HEK293T (cell line): Measurements from ENCODE around the gene HYPK.
A peak's percentile ranks its signal among the peaks of the same experiment; 100 is the strongest.

Experiments used
- CTCF ChIA-PET: fragments of 350-600 bp; formaldehyde crosslinking; extraction: SDS; loops from one replicate; lab custom pipeline; 2021; ENCODE audit warnings: antibody characterized with exemption, inconsistent platforms; lab: Yijun Ruan, JAX
- POLR2A ChIA-PET: fragments of 350-600 bp; formaldehyde crosslinking; extraction: SDS; loops from one replicate; lab custom pipeline; 2020; ENCODE audit warnings: antibody characterized with exemption, inconsistent platforms; lab: Yijun Ruan, JAX
- DNase-seq: peaks from one replicate; pipeline ENCODE4 v3.0.0; 2012; ENCODE audit warnings: mixed read lengths; ENCODE audit errors: extremely low spot score
- ARNT ChIP-seq: fragments of 450-650 bp; IDR thresholded peaks from 2 replicates; pipeline ENCODE4 v1.6.1; 2017; ENCODE audit warnings: mild to moderate bottlenecking
- BHLHE40 ChIP-seq: fragments of 450-650 bp; IDR thresholded peaks from 2 replicates; pipeline ENCODE4 v1.6.1; 2016; ENCODE audit warnings: mild to moderate bottlenecking, moderate library complexity, borderline replicate concordance
- CTBP1 ChIP-seq: fragments of 450-650 bp; IDR thresholded peaks from 2 replicates; pipeline ENCODE4 v1.6.1; 2016; ENCODE audit warnings: borderline replicate concordance
- ELF4 ChIP-seq: fragments of 450-650 bp; IDR thresholded peaks from 2 replicates; pipeline ENCODE4 v1.6.1; 2017; ENCODE audit warnings: antibody characterized with exemption
- FOXA1 ChIP-seq: fragments of 450-650 bp; IDR thresholded peaks from 2 replicates; pipeline ENCODE4 v1.6.1; 2016; ENCODE audit warnings: mild to moderate bottlenecking
- FOXK2 ChIP-seq: fragments of 450-650 bp; IDR thresholded peaks from 2 replicates; pipeline ENCODE4 v1.6.1; 2016; ENCODE audit warnings: mild to moderate bottlenecking
- FOXM1 ChIP-seq: fragments of 450-650 bp; IDR thresholded peaks from 2 replicates; pipeline ENCODE4 v1.6.1; 2017; ENCODE audit warnings: mild to moderate bottlenecking, borderline replicate concordance
- HDGF ChIP-seq: fragments of 450-650 bp; IDR thresholded peaks from 2 replicates; pipeline ENCODE4 v1.6.1; 2017; ENCODE audit warnings: antibody characterized with exemption, borderline replicate concordance
- L3MBTL2 ChIP-seq: fragments of 450-650 bp; conservative IDR thresholded peaks from 2 replicates; pipeline ENCODE4 v1.6.1; 2016; ENCODE audit warnings: mild to moderate bottlenecking
- LEF1 ChIP-seq: fragments of 450-650 bp; IDR thresholded peaks from 2 replicates; pipeline ENCODE4 v1.6.1; 2017; ENCODE audit warnings: mild to moderate bottlenecking, borderline replicate concordance
- NFRKB ChIP-seq: fragments of 450-650 bp; IDR thresholded peaks from 2 replicates; pipeline ENCODE4 v1.6.1; 2016; ENCODE audit warnings: mild to moderate bottlenecking, moderate library complexity
- PKNOX1 ChIP-seq: fragments of 450-650 bp; IDR thresholded peaks from 2 replicates; pipeline ENCODE4 v1.6.1; 2016
- SP1 ChIP-seq: fragments of 450-650 bp; IDR thresholded peaks from 2 replicates; pipeline ENCODE4 v1.6.1; 2017
- SUZ12 ChIP-seq: fragments of 450-650 bp; IDR thresholded peaks from 2 replicates; pipeline ENCODE4 v1.6.1; 2016; ENCODE audit warnings: mild to moderate bottlenecking
- TARDBP ChIP-seq: fragments of 450-650 bp; IDR thresholded peaks from 2 replicates; pipeline ENCODE4 v1.6.1; 2016
- ZNF384 ChIP-seq: fragments of 450-650 bp; IDR thresholded peaks from 2 replicates; pipeline ENCODE4 v1.6.1; 2016

The HYPK gene

DNA sequence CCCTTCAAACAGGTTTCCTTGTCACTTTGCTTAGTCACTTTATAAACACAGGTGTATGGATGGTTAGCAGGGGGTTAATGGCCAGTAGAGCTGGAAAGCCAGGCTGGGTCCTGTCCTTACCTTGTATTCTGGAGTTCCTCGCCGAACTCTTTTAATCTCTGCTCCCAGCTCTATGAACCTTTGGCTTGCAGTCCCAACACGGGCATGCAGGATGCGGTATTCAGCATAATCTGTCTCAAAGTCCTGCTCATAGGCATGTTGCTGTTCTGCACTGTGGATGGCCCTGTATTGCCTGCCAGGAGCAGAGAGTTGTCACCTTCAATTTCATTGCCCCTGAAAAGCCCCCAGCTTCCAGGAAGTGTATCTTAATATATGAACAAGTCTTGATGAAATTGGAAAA is 26.3 kb upstream of the HYPK start:
- CTCF ChIA-PET: no interaction called here
- TF ChIP-seq SUZ12 (no peak), ARNT (no peak), NFRKB (no peak), L3MBTL2 (no peak), HDGF (no peak), FOXA1 (no peak), FOXM1 (no peak), PKNOX1 (no peak), ELF4 (no peak), LEF1 (no peak), FOXK2 (no peak), TARDBP (no peak), ZNF384 (no peak), BHLHE40 (no peak), CTBP1 (no peak), SP1 (no peak)
- POLR2A ChIA-PET: no interaction called here
- no peak for DNase-seq

DNA sequence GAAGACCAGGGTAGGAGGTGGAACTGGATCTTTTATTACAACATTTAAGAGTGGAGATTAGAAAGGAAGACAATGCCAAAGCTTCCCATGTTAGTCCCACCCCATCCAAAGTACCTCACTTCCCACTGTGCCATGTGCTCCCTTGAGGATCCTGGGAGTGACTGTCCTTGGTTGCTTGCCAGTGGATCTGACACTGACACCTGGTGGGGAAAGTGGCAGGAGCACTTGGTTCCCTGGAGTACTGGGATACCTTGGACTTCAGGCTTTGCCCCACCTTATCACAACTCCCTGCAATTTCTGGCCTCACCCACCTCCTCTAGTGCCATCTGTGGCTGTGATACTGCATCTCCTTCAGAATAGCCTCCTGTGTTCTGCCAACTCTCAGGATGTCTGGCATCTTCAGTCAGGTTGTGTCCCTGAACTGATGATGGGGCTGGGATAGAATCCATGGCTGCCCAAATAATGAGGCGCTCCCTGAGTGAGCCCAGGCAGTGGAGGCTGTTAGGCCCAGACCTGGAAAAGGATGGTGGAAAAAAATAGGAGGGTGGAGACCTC is 24.9 kb upstream of the HYPK start:
- ChIA-PET CTCF (interaction anchor here (0.6 to 1.4 kb wide), 3 partner anchors 21 to 248 kb away, joined by 3 to 7 read pairs (median 4); partner anchors contain the start of gene HYPK), POLR2A (interaction anchor here (1.3 to 3.0 kb wide), 3 partner anchors 15 to 266 kb away, joined by 3 to 33 read pairs (median 11); partner anchors contain the start of genes MFAP1 and SERF2)
- TF ChIP-seq BHLHE40 (no peak), SUZ12 (no peak), LEF1 (no peak), FOXM1 (no peak), FOXK2 (no peak), L3MBTL2 (no peak), TARDBP (no peak), PKNOX1 (no peak), ELF4 (no peak)
- no peak for DNase-seq

DNA sequence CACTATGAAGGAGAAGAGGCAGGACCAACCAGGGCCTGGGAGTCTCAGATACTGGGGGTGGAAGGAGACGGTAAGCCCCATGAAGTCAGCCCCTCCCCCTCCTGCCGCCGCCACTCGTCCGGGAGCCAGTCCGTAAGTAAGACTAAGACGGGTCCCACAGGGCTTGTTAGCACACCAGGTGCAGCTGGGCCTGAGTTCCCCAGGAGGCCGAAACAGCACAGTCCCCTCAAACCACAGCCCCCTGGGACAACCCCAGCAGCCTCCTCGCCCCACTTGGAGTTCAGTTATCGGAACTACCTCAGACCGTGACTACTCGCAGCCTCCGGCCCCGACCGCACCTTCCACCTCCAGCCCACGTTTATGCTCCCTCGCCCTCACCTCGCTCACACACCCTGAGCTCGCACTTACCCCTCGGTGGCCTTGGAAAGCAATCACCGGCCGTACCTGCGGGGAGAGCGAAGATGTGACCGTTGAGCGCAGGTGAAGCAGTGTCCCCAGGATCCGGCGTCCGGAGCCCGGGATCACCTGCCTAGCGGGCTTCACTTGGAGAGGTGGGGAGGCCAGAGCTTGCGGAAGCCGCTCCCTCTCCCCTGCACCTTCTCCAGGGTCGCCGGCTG is 24.2 kb upstream of the HYPK start:
- POLR2A ChIA-PET: interaction anchor here (0.7 to 3.0 kb wide), 13 partner anchors 10 to 335 kb away, joined by 3 to 33 read pairs (median 4); partner anchors contain the start of genes HYPK, MFAP1, PDIA3 and SERF2
- TF ChIP-seq L3MBTL2 (no peak), LEF1 (no peak), SUZ12 (no peak), FOXM1 (no peak), ELF4 (no peak), FOXK2 (no peak), SP1 (no peak), NFRKB (no peak), PKNOX1 (no peak), TARDBP (no peak), FOXA1 (no peak), ZNF384 (no peak), BHLHE40 (no peak), CTBP1 (no peak), ARNT (no peak), HDGF (no peak)
- DNase-seq: no peak
- CTCF ChIA-PET: interaction anchor here (0.6 to 2.0 kb wide), 3 partner anchors 14 to 25 kb away, joined by 4 to 13 read pairs (median 7); partner anchors contain the start of gene HYPK

GRCh38 chr15:43776718-43777266 is 23.6 kb upstream of the HYPK start, which contains the start of gene ELL3:
Gene ELL3, minus strand, starts transcription at chr15:43776966. Its CDS starts 65 bp downstream, at chr15:43776901.
- CTCF ChIA-PET: interaction anchor here (0.7 to 2.0 kb wide), 3 partner anchors 14 to 252 kb away, joined by 3 to 13 read pairs (median 4); partner anchors contain the start of gene HYPK

DNA sequence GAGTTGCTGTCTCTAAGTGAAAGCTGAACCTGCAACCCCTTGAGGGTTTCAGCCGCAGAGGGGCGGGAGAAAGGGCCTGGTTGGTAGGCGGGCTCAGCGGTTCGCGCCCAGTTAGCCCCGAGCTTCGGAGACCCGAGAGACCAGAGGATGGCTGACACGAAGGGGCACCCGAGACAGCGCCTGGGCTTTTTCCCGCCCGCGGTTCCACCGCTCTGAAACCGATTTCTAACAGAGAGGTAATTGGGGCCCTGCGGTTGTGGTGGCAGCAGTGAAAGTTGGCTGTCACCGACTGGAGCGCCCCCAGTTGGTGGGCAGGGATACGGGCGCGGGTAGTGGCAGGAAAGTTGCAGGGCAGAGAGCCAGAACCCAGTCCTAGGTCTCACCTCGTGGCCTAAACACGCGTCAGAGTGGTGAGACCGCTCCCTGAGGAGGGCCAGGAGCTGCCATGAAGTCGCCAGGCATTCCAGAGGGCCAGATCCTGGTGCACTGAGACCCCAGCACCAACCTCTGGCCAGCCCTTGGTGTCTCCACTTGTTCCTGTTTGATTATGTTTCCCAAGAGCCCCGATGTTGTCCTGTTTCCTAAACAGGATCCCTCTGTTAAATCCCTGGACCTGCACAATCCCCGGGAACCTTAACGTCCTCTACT is 23.0 kb upstream of the HYPK start:
- ChIA-PET POLR2A (interaction anchor here (0.6 to 3.0 kb wide), 13 partner anchors 9 to 337 kb away, joined by 3 to 33 read pairs (median 3); partner anchors contain the start of genes HYPK, MFAP1, PDIA3 and SERF2), CTCF (interaction anchor here (0.6 to 2.0 kb wide), 3 partner anchors 13 to 252 kb away, joined by 3 to 13 read pairs (median 3); no protein-coding TSS in a partner anchor)
- peak; percentile 55 for DNase-seq
- peak; percentile 88 for TF ChIP-seq L3MBTL2
- no peak for TF ChIP-seq TARDBP
- TF ChIP-seq NFRKB: no peak
- TF ChIP-seq PKNOX1: no peak
- TF ChIP-seq ELF4: no peak

More at GRCh38 chr15:43776718-43777266, 23.6 kb upstream of the HYPK start, which contains the start of gene ELL3:
- POLR2A ChIA-PET: interaction anchor here (0.7 to 3.0 kb wide), 16 partner anchors 10 to 336 kb away, joined by 3 to 33 read pairs (median 4); partner anchors contain the start of genes HYPK, MFAP1, PDIA3 and SERF2
- TF ChIP-seq HDGF: no peak
- no peak for TF ChIP-seq NFRKB
- DNase-seq: no peak
